OCI-LY3 (cell line): ENCODE data around the gene ATL1.

ENCODE experiments used
- CTCF ChIP-seq: fragments of 200-600, 300-600 bp; sonication (generic); IDR thresholded peaks from 2 replicates; pipeline ENCODE4 v1.5.1; 2014; ENCODE audit warnings: antibody characterized with exemption, low read length, low read depth
- EZH2phosphoT487 ChIP-seq: fragments of 200-600 bp; shearing (Covaris generic); IDR thresholded peaks from 2 replicates; pipeline ENCODE4 v1.6.1; 2018; ENCODE audit warnings: antibody characterized with exemption, mixed run types, low read depth

DNA sequence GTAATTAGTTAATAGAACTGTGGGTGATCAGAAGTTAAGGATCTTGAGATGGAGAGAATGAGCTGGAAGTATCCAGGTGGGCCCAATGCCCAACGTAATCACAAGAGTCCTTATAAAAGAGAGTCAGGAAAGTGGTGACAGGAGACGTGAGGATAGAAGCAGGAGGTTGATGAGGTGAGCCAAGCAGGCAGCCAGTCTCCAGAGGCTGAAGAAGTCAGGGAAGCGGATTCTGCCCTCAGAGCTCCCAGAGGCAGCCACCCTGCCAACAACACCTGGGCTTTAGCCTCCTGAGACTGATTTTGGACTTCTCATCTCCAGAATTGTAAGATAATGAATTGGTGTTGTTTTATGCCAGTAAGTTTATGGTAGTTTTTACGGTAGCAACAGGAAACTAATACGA lies 118.2 kb downstream of the ATL1 start:
- TF ChIP-seq CTCF (no peak), EZH2phosphoT487 (no peak)
